ENCODE results near the gene MLPH.

Gene MLPH

GRCh38 chr2:237469849-237470248 is 17.2 kb upstream of the MLPH start:
- Histone ChIP-seq H3K9me3 (no peaks in the 10 kb centered on the region), H3K4me3 (no peak overlapping the region), H4K20me1 (no peaks in the 10 kb centered on the region), H3K27ac (no peak overlapping the region), H3K4me2 (peak overlapping the region; percentile 40), H3K27me3 (no peaks in the 10 kb centered on the region), H3K4me1 (peaks cover 82% of the 10 kb centered on the region), H3K36me3 (no peaks in the 10 kb centered on the region), H3K9ac (no peak overlapping the region)
- no peak for TF ChIP-seq Cebpa-rat (IDR thresholded peaks at IDR 0.05)

- Histone ChIP-seq H3K36me3 (no peaks in the 10 kb centered on the region), H3K4me1 (peaks cover 75% of the 10 kb centered on the region), H3K27ac (no peak overlapping the region), H3K4me3 (no peak overlapping the region), H3K4me2 (peak overlapping the region; percentile 40), H3K27me3 (0 out of 2 replicates have a peak, but pooled peaks cover under 1% of the 10 kb centered on the region), H3K9ac (no peak overlapping the region), H3K9me3 (no peaks in the 10 kb centered on the region), H4K20me1 (no peaks in the 10 kb centered on the region)
- TF ChIP-seq Cebpa-rat (IDR thresholded peaks at IDR 0.05), result no peak
Measured at GRCh38 chr2:237470914-237471313, 16.1 kb upstream of the MLPH start.

GRCh38 chr2:237471438-237472186 is 15.4 kb upstream of the MLPH start:
- H3K27ac ChIP-seq, result peak overlapping the region; percentile 37
- no peak overlapping the region for H3K4me3 ChIP-seq
- peaks cover 74% of the 10 kb centered on the region for H3K4me1 ChIP-seq
- no peaks in the 10 kb centered on the region for H3K36me3 ChIP-seq
- peak overlapping the region; percentile 57 for H3K4me2 ChIP-seq
- 0 out of 2 replicates have a peak, but pooled peaks cover 7% of the 10 kb centered on the region for H3K27me3 ChIP-seq
- H4K20me1 ChIP-seq, result no peaks in the 10 kb centered on the region
- H3K9ac ChIP-seq, result 0 out of 2 replicates have a peak overlapping the region, but pooled peaks have one; percentile 5
- TF ChIP-seq Cebpa-rat (IDR thresholded peaks at IDR 0.05), result no peak
- no peaks in the 10 kb centered on the region for H3K9me3 ChIP-seq

- Histone ChIP-seq H3K36me3 (no peaks in the 10 kb centered on the region), H4K20me1 (no peaks in the 10 kb centered on the region), H3K27ac (peak overlapping the region; percentile 37; the same call in 1 of the 2 replicates), H3K4me3 (no peak overlapping the region), H3K4me2 (peak overlapping the region; percentile 57), H3K9ac (0 out of 2 replicates have a peak overlapping the region, but pooled peaks have one; percentile 5), H3K9me3 (no peaks in the 10 kb centered on the region), H3K27me3 (0 out of 2 replicates have a peak, but pooled peaks cover 7% of the 10 kb centered on the region), H3K4me1 (peaks cover 68% of the 10 kb centered on the region)
- no peak for TF ChIP-seq Cebpa-rat (IDR thresholded peaks at IDR 0.05)
Measured at GRCh38 chr2:237472187-237472712, 14.8 kb upstream of the MLPH start.

- no peaks in the 10 kb centered on the region for H3K9me3 ChIP-seq
- H3K4me1 ChIP-seq, result peaks cover 68% of the 10 kb centered on the region
- TF ChIP-seq Cebpa-rat (IDR thresholded peaks at IDR 0.05), result no peak
Measured at GRCh38 chr2:237472909-237473877, 13.9 kb upstream of the MLPH start.

GRCh38 chr2:237473878-237474441 is 13.1 kb upstream of the MLPH start:
- Histone ChIP-seq H3K27me3 (0 out of 2 replicates have a peak, but pooled peaks cover 7% of the 10 kb centered on the region), H4K20me1 (no peaks in the 10 kb centered on the region), H3K9me3 (no peaks in the 10 kb centered on the region), H3K9ac (peak overlapping the region; percentile 92; the same call in 1 of the 2 replicates), H3K4me2 (peak overlapping the region; percentile 90), H3K27ac (peak overlapping the region; percentile 94), H3K36me3 (no peaks in the 10 kb centered on the region), H3K4me1 (peaks cover 69% of the 10 kb centered on the region), H3K4me3 (peak overlapping the region; percentile 84)
- TF ChIP-seq Cebpa-rat (IDR thresholded peaks at IDR 0.05), result no peak

More at GRCh38 chr2:237472909-237473877, 13.9 kb upstream of the MLPH start:
- Histone ChIP-seq H3K27me3 (0 out of 2 replicates have a peak, but pooled peaks cover 7% of the 10 kb centered on the region), H3K27ac (peak overlapping the region; percentile 94), H3K4me2 (peak overlapping the region; percentile 90), H3K4me3 (no peak overlapping the region), H4K20me1 (no peaks in the 10 kb centered on the region), H3K36me3 (no peaks in the 10 kb centered on the region), H3K9ac (no peak overlapping the region)

- Histone ChIP-seq H3K9ac (peak overlapping the region; percentile 92), H4K20me1 (no peaks in the 10 kb centered on the region), H3K4me3 (peak overlapping the region; percentile 84), H3K4me2 (peak overlapping the region; percentile 90), H3K36me3 (no peaks in the 10 kb centered on the region), H3K4me1 (peaks cover 68% of the 10 kb centered on the region), H3K27ac (peak overlapping the region; percentile 94), H3K27me3 (0 out of 2 replicates have a peak, but pooled peaks cover 7% of the 10 kb centered on the region), H3K9me3 (no peaks in the 10 kb centered on the region)
- TF ChIP-seq Cebpa-rat (IDR thresholded peaks at IDR 0.05), result no peak
Measured at GRCh38 chr2:237474442-237474911, 12.6 kb upstream of the MLPH start.

GRCh38 chr2:237474931-237475703 is 11.9 kb upstream of the MLPH start:
- Histone ChIP-seq H3K4me3 (peak overlapping the region; percentile 84), H3K4me1 (peaks cover 62% of the 10 kb centered on the region), H3K9me3 (no peaks in the 10 kb centered on the region), H3K4me2 (peak overlapping the region; percentile 90), H3K9ac (peak overlapping the region; percentile 92), H4K20me1 (no peaks in the 10 kb centered on the region), H3K36me3 (no peaks in the 10 kb centered on the region), H3K27me3 (0 out of 2 replicates have a peak, but pooled peaks cover 7% of the 10 kb centered on the region), H3K27ac (peak overlapping the region; percentile 94)
- TF ChIP-seq Cebpa-rat (IDR thresholded peaks at IDR 0.05), result no peak
